WI38 (cell line): ENCODE measurements around the gene OPTN.
A peak's percentile ranks its signal among the peaks of the same experiment; 100 is the strongest.

Source experiments
- H3K4me3 ChIP-seq: 2 replicates; pipeline ENCODE4 v1.5.1; 2011; ENCODE audit warnings: low read depth, mild to moderate bottlenecking, control low read depth, low read length
- TF ChIP-seq, protein P1 (sequence below): IDR thresholded peaks from 2 replicates; pipeline ENCODE4 v1.5.1; 2012; ENCODE audit warnings: low read depth, mild to moderate bottlenecking, control low read depth, low read length

Gene OPTN

DNA sequence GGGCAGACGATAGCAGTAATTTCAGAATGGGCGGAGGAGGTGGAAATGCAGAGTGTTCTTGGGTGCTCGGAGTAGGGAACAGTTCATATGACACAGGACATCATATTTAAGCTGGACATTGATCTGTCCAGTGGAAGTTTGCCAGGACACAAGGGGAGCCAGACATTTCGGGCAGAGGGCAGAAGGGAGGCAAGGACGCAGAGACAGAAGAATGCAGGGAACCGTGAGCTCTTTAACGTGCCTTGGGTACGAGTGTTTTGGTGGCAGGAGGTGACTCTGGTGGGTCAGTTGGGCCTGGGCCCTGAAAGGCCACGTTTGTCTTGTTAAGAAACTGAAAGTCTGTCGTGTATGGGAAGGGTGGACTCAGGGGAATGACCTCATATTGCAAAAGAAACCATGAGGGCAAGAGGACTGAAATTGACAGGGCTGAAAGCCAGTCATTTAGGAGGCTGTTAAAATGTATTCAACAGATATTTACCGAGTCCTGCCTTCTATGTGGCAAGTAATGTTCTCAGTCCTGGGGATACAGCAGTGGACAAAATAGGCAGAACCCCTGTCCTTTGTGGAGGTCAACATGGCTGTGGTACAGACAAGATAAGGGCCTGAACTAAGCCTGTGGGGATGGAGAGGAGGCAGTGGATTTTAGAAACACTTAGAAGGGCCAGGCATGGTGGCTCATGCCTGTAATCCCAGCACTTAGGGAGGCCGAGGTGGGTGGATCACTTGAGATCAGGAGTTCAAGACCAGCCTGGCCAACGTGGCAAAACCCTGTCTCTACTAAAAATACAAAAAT, 2.2 kb downstream of the OPTN start:
- TF ChIP-seq, protein P1, sequence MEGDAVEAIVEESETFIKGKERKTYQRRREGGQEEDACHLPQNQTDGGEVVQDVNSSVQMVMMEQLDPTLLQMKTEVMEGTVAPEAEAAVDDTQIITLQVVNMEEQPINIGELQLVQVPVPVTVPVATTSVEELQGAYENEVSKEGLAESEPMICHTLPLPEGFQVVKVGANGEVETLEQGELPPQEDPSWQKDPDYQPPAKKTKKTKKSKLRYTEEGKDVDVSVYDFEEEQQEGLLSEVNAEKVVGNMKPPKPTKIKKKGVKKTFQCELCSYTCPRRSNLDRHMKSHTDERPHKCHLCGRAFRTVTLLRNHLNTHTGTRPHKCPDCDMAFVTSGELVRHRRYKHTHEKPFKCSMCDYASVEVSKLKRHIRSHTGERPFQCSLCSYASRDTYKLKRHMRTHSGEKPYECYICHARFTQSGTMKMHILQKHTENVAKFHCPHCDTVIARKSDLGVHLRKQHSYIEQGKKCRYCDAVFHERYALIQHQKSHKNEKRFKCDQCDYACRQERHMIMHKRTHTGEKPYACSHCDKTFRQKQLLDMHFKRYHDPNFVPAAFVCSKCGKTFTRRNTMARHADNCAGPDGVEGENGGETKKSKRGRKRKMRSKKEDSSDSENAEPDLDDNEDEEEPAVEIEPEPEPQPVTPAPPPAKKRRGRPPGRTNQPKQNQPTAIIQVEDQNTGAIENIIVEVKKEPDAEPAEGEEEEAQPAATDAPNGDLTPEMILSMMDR: no peak
- peak overlapping the region; percentile 33 for H3K4me3 ChIP-seq

DNA sequence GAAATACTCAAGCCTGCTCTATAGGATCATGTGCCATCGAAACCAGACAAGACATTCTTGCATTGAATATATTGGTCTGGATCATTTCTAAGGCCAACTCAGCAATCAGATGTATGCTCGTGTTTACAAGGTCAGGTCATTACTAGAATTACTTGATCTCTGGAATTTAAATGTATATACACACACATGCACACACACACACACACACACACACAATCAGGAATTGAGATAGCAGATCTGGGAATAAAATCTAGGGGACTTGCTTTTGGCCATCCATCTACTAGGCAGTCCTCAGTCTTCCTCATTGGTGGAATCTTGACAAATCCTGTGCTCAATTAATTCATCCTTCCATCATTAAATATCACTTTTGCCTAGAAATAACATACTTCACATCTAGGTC, 3.6 kb downstream of the OPTN start:
- TF ChIP-seq, protein P1: no peak
- H3K4me3 ChIP-seq: no peak overlapping the region

DNA sequence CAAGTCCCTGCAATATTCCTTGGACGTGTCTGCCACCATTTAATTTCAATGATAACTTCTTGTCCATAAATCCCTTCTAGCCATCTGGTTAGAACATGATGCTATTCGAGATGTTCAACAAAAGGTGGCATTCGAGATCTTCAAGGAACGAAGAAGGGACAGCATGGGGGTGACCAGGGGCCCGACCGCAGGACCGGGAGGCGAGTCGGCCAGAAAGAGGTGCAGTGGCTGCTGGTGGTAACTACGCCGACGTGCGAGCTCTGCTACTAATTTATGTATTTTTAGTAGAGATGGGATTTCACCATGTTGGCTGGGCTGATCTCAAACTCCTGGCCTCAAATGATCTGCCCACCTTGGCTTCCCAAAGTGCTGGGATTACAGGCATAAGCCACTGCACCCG, 4.7 kb downstream of the OPTN start:
- H3K4me3 ChIP-seq: no peak overlapping the region
- TF ChIP-seq, protein P1: no peak

DNA sequence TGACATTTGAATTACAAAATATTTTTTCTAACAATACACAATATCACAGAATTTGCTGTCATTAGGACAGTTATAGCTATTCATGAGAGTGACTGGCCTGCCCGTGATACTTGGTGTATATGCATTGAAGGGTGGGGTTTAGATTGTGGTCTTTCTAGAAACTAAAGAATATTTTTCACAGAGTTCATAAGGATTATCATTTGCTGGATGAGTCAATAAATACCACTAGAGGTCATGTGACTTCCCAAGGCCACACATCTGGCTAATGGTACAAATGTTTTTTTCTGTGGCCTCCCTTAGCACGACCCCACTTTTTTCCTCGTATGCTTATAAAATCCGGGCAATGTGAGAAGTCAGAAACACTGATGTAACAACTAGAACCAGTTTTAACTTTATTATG, 5.2 kb downstream of the OPTN start:
- no peak overlapping the region for H3K4me3 ChIP-seq
- TF ChIP-seq, protein P1: no peak

DNA sequence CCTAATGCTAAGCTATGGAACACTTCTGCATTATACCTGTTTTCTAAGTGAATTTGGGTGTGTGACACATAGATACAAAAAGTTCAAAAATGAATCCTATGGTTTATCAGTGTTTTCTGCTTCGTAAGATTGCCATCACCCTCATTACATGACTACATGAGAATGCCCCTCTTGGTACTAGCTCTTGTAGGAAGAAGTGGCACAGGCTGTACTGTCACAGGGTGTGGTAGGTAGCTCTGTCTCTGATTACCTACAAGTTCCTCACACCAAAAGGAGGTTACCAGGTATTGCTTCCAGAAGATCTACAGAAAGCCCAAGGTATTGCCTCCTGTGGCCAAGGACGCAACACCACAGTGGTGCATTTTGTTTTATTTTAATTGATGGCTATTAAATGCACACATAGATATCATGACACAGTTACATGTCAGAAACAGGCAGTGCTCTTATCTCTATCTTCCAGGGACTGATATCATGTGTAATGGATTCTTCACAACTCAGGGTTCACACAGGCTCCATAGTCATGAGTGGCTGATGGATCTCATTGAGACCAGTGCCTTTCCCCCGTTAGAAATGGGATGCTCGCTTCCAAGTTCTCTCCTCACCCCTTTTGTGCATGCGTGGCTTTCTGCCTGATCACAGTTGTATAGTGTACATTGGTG, 6.6 kb downstream of the OPTN start:
- TF ChIP-seq, protein P1: no peak
- H3K4me3 ChIP-seq: no peak overlapping the region

DNA sequence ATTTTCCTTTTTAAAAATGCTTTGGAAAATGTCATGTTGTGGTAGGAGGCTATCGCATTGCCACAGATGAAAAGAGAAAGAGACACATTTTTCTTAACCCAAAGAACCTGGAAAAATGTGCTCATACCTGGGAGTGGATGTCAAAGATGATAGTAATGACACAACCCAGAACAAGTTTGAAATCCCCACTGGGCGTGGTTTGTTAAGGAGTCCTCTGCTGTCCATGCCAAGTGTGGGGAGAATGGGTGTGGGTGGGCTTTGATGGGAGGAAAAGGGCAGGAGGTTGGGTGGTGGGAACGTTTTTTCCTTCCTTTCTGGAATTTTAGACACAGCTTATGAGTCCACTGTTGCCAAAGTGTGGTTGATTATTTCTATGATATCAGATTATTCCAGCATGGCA, 10.9 kb downstream of the OPTN start:
- H3K4me3 ChIP-seq: no peak overlapping the region
- TF ChIP-seq, protein P1: no peak

DNA sequence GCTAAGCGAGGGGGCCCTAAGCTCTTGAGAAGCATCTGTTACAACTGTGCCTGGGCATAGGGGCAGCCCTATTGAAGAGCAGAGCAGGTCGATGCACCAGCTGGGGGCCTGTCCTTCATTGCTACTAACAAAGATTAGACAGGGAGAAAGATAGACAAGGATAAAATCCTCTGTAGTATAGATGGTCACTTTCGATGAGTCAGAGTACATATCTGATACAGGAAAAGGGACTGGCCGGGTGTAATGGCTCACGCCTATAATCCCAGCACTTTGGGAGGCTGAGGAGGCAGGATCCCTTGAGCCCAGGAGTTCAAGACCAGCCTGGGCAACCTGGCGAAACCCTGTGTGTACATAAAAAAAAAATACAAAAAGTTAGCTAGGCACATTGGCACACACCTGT, 13.6 kb downstream of the OPTN start:
- H3K4me3 ChIP-seq: no peak overlapping the region
- TF ChIP-seq, protein P1: no peak
